ENCODE measurements around the gene RAI1.

Gene RAI1

GRCh38 chr17:17661834-17662385 is 19.3 kb upstream of the RAI1 start:
- in situ Hi-C loops (cut with MboI; ENCODE audit: low sequenced_read_pairs), result no loop called here

- in situ Hi-C loops (cut with MboI; ENCODE audit: low sequenced_read_pairs), result no loop called here
Measured at GRCh38 chr17:17663160-17664063, 17.8 kb upstream of the RAI1 start.

- in situ Hi-C loops (cut with MboI; ENCODE audit: low sequenced_read_pairs), result no loop called here
Measured at GRCh38 chr17:17664064-17664452, 17.2 kb upstream of the RAI1 start.

GRCh38 chr17:17665255-17665654 is 16.0 kb upstream of the RAI1 start:
- in situ Hi-C loops (cut with MboI; ENCODE audit: low sequenced_read_pairs), result no loop called here

GRCh38 chr17:17666111-17666714 is 15.0 kb upstream of the RAI1 start:
- in situ Hi-C loops (cut with MboI; ENCODE audit: low sequenced_read_pairs), result no loop called here

- in situ Hi-C loops (cut with MboI; ENCODE audit: low sequenced_read_pairs), result no loop called here
Measured at GRCh38 chr17:17667231-17667630, 14.0 kb upstream of the RAI1 start.

GRCh38 chr17:17667947-17668346 is 13.3 kb upstream of the RAI1 start:
- in situ Hi-C loops (cut with MboI; ENCODE audit: low sequenced_read_pairs), result no loop called here

- in situ Hi-C loops (cut with MboI; ENCODE audit: low sequenced_read_pairs), result no loop called here
Measured at GRCh38 chr17:17668358-17668757, 12.9 kb upstream of the RAI1 start.

- in situ Hi-C loops (cut with MboI; ENCODE audit: low sequenced_read_pairs), result no loop called here
Measured at GRCh38 chr17:17668775-17669579, 12.3 kb upstream of the RAI1 start.

- in situ Hi-C loops (cut with MboI; ENCODE audit: low sequenced_read_pairs), result no loop called here
Measured at GRCh38 chr17:17669580-17670235, 11.6 kb upstream of the RAI1 start.

- in situ Hi-C loops (cut with MboI; ENCODE audit: low sequenced_read_pairs), result no loop called here
Measured at GRCh38 chr17:17670701-17671305, 10.5 kb upstream of the RAI1 start.

- in situ Hi-C loops (cut with MboI; ENCODE audit: low sequenced_read_pairs), result no loop called here
Measured at GRCh38 chr17:17671369-17672129, 9.7 kb upstream of the RAI1 start.

GRCh38 chr17:17672453-17673368 is 8.5 kb upstream of the RAI1 start:
- in situ Hi-C loops (cut with MboI; ENCODE audit: low sequenced_read_pairs), result no loop called here

- in situ Hi-C loops (cut with MboI; ENCODE audit: low sequenced_read_pairs), result loop anchor here (25.0 kb wide), 1 partner anchor 137 kb away; no protein-coding TSS in a partner anchor
Measured at GRCh38 chr17:17675416-17675815, 5.8 kb upstream of the RAI1 start.

- in situ Hi-C loops (cut with MboI; ENCODE audit: low sequenced_read_pairs), result loop anchor here (25.0 kb wide), 1 partner anchor 136 kb away; no protein-coding TSS in a partner anchor
Measured at GRCh38 chr17:17675925-17676534, 5.2 kb upstream of the RAI1 start.

GRCh38 chr17:17676752-17677151 is 4.5 kb upstream of the RAI1 start:
- in situ Hi-C loops (cut with MboI; ENCODE audit: low sequenced_read_pairs), result loop anchor here (25.0 kb wide), 1 partner anchor 136 kb away; no protein-coding TSS in a partner anchor

- in situ Hi-C loops (cut with MboI; ENCODE audit: low sequenced_read_pairs), result loop anchor here (25.0 kb wide), 1 partner anchor 135 kb away; no protein-coding TSS in a partner anchor
Measured at GRCh38 chr17:17677299-17678040, 3.8 kb upstream of the RAI1 start.
